ENCODE results near the gene ESRRB.

ESRRB gene

DNA sequence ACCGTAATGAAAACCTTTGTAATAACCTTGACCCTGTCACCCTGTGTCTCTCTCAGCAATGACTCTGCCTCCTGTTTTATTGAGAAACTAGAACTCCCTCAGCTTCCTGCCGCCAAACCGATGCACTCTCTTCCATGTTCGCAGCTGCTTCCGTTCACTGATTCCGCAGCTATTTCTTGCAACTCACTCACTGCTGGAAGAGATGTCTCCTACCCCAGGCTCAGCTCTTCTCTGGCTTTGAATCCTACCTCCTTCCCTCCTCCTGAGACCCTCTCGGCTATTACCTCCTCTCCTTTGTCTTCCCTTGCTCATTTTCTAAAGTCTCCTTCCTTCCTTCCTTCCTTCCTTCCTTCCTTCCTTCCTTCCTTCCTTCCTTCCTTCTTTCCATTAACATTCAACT lies 71.0 kb downstream of the ESRRB start:
- DNase-seq, result no peak

DNA sequence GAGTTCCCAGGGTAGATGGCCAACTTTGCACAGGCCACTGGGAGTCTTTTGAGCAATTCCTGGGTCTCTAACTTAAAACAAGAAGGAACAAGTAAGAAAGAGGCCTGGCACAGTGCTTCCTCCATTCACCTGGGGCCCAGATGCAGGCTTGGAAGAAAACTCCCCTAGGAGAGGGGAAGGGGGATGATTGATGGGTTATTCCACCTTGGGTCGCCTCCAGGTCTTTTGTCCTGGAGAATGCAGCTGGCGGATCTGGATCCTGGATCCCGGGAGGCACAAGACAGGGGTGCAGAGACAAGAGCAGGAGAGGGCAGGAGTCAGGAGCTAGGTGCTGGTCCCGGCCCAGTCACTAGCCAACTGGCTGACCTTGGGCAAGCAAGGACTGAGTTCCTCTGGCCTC lies 74.5 kb downstream of the ESRRB start:
- DNase-seq, result no peak

DNA sequence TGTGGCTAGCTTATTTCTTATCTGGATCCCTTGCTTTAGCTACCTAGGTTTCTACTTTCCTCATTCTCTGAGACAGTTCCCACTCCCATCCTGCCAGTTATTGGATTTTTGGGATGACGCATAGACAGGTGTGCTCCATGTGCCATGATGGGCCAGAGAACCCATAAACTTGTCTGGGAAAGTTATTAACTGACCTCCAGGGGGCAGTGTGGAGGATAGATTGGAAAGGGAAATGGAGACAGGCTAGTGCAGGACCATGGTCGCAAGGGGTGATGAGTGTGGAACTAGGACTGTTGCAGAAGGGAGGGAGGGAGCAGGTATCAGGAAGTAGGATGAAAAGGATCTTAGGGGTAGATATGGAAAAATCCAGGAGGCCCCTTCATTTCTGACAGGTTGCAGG lies 80.3 kb downstream of the ESRRB start:
- DNase-seq, result peak in 4 of 58 donors; percentile 2 to 3 (median 2)

GRCh38 chr14:76456891-76457586 lies 81.1 kb downstream of the ESRRB start:
- DNase-seq, result no peak

DNA sequence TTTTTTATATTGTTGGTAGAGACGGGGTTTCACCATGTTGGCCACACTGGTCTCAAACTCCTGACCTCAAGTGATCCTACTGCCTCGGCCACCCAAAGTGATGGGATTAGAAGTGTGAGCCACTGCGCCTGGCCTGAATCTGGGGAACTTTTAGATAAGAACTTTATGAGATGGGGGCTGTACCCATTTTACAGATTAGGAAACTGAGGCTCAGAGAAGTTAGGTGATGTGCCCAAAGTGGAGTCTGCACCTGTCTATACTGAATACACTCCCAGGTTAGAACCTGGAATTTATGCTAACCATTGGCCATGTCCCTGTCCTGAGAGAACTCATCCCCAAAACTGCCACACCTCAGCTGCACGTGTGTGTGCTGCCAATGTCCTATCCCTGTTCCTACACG lies 81.9 kb downstream of the ESRRB start:
- DNase-seq, result no peak

DNA sequence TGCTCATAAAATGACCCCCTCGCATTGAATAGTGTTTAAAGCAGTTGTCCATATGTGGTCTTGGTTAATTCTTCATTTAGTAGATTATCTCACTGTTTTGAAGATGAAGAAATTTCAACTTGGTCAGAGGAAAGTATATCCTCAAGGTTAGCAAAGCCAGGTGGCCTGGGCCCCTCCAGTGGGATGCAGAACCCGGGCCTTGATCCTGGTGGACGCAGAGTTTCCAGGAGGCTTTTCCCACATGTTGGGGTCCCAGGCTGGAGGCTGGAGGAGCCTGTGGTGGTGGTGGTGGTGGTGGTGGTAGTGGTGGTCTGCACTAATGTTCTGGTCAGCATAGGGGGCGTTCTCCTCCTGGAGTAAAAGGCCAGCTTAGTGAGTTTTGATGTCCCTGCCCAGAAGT lies 85.9 kb downstream of the ESRRB start:
- DNase-seq, result no peak

- no peak for DNase-seq
These were observed 86.4 kb downstream of the ESRRB start for GRCh38 chr14:76462330-76462729.

- no peak for DNase-seq
These were observed 87.2 kb downstream of the ESRRB start for GRCh38 chr14:76463105-76463504.

DNA sequence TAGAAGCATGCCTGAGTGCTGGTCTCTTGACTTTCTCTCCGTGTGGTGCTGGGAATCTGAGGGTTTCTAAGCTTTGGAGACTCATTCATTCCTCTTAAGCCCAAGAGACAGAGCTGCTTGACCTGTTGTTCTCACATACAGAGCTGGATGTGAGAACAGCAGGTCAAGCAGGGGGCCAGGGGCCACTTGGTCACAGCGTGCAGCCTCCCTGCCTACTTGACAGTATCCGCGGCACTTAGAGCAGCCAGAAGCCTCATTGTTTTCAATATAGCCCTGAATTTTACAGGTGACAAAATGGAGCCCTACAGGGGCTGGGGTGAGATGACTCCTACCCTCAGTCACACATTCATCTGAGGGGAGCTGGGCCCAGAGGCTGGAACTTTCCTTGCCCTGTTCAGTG lies 88.9 kb downstream of the ESRRB start:
- no peak for DNase-seq

DNA sequence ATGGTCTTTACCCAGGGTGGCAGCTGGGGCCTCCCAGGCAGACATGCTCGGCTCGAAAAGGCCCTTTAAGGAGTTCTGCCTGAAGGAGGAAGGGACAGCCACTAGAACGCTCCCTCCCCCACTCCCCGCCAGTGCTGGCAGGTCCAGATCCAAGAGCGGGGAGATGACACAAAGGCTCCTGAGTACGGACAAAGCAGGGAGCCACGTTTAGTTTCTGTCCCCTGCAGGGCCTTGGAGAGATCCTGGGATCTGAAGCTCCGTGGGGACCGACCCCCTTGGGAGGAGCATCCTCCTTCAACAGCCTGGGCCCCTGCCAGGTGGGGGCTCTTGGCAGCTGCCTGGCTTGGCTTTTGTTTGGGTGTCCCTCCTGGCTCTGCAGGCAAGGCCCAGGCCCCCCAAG lies 89.7 kb downstream of the ESRRB start:
- no peak for DNase-seq

DNA sequence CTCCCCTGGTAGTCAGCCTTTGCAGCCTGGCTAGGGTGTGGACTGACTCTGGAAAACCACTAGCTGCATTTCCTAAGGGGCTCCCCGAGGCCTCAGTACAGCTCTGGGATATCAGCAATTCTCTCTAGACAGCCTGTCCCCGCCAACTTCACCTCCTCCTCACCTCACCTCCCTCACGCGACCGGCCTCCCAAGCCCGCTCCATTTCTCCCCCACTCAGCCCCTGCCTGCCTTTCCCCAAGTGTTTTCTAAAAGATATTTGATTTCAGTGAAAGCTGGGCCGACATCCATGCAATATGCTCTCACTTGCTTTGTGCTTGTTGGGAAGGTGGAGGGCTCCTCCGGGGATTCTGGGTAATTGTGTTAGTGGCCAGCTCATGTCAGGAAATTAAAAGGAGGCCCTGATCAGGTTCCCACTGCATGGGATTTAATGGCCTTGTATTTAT lies 91.8 kb downstream of the ESRRB start:
- no peak for DNase-seq

DNA sequence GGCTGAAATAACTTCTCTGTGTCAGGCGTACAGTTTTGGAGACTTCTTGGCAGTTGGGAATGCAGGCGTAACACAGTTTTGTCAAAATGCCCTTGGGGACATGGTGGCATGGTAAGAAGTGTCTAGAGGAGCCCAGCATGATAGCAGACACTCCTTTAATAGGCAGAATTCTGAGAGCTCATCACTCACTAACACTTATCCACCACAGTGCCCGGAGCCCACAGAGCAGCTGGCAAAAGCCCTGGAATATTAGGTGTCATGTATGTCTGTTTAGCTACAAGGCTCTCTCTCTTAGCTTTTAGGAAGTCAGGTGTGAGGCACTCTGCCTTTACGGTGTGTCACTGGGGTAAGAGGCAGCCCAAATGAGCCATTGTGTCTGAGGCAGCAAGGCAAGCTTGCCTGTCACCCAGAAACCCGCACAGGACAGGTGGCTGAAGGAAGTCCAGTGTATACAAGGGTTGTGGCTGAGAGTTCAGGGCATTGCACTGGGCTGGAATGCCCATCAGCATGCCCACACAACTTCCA lies 96.3 kb downstream of the ESRRB start:
- DNase-seq, result no peak

DNA sequence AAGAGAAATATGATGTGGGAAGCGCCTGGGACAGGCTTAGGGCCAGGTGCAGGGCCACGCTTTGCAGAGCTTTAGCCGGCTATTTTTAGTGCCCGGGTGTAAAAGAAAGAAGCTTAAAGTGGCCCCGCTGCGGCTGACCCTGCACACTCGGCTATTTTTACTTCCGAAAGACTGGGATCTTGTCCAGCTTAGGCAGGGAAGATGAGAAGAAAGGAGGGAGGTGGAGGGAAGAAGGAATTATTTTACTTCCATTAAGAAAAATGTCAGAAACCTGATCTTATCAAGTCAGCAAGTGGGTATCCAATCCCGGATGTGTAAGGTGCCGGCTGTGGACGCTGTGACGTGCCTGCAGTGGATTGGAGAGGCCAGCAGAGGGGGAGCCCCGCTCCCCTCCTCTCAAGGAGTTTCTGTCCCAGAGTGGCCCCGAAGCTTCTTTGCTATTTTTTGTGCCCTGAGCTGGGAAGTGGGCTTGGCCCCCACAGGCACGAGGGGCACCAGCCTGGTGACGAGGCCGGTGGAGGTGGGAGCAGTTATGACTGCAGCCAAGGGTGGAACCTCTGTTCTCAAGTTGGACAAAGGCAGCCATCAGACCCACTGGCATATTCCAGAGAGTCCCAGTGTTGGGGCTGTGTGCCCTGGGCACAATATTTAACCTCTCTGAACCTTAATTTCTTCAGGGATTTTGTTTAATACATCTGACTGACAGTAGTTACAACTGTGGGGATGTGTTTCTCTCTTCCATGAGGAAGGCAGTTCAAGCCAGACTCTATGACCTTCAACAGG lies 97.7 kb downstream of the ESRRB start:
- DNase-seq, result peak in 4 of 58 donors; percentile 1 to 19 (median 4)

DNA sequence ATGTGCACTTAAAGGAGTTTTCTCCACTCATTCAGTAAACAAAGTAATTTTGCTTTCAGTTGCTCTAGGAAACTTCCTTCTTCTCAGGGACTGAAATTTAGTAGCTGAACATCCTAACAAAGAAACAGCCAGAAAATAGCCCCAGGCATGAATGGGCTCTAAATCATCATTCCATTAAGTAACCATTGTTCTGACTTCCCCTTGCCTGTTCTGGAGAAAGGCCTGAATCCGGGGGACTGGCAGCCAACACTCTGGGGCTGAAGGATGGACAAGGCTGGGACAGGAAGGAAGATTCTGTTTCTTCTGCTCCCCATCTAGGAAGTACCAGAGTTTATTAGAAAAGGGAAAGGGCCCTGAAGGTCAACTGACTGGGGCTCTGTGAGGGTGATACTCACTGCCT lies 104.5 kb downstream of the ESRRB start:
- DNase-seq, result no peak

GRCh38 chr14:76484355-76484754 lies 108.4 kb downstream of the ESRRB start:
- no peak for DNase-seq

DNA sequence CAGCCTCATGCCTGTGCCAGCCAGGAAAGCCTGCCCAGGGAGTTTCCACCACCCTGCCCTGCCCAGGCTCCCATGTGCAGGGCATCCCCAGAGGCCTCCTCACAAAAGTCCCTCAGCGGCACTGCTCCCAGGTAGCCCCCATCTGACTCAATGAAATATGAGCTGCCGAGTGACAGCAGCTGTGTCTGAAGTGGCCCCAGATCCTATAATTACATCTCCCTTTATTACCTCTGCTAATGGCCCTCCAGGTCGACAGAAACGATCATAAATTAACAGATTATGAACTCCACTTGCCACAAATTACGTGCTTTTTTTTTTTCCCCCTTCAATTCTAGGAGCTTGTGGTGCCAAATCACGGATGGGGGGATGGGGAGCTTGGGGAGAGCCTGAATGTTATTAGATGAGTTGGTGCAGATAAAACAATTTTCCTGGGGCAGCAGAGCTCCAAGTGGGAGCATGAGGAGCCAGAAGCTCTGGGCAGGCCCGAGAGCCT lies 110.4 kb downstream of the ESRRB start:
- DNase-seq, result no peak

GRCh38 chr14:76488551-76488950 lies 112.6 kb downstream of the ESRRB start:
- DNase-seq, result no peak

DNA sequence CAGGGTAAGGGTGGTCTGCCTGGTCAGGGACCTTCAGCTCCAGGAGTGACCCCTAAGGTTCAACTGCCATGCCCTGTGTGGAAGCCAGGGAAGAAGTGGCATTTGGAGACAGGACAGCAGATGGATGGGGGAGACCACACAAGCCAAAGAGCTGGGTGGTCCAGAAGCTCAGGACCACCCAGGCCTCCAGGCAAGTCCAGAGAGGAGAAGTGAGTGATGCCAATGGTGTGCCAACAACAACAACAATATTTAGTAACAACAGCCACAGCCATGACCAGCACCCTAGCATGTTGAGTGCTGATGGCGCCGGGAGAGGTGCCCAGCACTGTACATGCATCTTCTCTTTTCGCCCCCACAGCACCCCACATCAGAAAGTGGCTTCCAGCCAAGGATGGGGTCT lies 113.7 kb downstream of the ESRRB start:
- no peak for DNase-seq

GRCh38 chr14:76490111-76490510 lies 114.2 kb downstream of the ESRRB start:
- no peak for DNase-seq

DNA sequence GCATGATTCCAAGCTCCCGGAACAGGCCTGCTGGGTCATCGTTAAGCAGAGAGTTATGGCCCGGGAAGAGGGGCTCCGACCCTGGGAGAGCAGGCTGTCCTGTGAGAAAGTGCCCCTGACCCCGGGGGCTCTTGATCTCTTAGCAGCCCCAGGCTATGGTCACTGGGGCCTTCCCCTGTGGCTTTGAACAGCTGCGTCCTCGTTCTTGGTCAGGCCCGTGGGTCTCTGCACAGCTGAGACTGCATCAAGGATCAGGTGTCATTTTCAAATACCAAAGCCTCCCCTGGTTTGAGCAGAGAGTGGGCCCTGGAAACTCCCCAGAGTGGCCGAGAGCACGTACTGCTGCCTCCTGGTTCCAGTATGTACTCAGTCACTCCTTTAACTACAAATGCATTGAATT lies 114.8 kb downstream of the ESRRB start:
- no peak for DNase-seq

DNA sequence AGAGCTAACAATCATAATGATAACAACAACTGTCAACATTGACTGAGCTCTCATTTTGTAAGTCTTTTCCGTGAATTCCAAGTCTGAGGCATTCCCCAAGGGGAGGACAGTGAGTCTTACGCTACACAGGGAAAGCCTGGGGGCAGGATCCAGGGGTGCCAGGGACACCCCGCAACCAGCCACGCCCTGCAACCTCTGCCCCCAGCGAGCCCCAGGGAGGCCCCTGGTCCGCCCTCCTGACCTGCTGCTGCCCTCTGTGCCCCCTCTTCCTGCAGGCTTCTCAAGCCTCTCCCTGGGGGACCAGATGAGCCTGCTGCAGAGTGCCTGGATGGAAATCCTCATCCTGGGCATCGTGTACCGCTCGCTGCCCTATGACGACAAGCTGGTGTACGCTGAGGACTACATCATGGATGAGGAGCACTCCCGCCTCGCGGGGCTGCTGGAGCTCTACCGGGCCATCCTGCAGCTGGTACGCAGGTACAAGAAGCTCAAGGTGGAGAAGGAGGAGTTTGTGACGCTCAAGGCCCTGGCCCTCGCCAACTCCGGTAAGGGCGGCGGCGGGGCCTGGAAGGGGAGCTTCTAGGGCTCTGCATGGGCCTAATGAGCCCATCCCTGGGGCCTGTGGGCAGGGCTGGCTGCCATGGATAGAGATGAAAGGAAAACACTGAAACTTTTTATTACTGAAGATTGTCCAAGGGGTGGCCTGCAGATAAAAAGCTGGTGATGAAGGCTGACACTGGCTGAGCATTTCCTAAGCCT lies 115.4 kb downstream of the ESRRB start:
- DNase-seq, result no peak

- no peak for DNase-seq
These were observed 120.0 kb downstream of the ESRRB start for GRCh38 chr14:76495983-76496382.

Data from anterior cingulate cortex (tissue), 58 donors.